CD4-positive, alpha-beta T cell treated with Interleukin-17A for 1 hour (primary cell): Measurements from ENCODE around the gene ZNF660.
A peak's percentile ranks its signal among the peaks of the same experiment; 100 is the strongest.
"Not testable (repeated sequence)": the region's sequence is repeated elsewhere in the genome, so short reads cannot be mapped to it uniquely, and the experiment has no call there.

Source experiments
- DNase-seq: peaks from one replicate; pipeline ENCODE4 v3.0.0-alpha.2; 2020

The ZNF660 gene

DNA sequence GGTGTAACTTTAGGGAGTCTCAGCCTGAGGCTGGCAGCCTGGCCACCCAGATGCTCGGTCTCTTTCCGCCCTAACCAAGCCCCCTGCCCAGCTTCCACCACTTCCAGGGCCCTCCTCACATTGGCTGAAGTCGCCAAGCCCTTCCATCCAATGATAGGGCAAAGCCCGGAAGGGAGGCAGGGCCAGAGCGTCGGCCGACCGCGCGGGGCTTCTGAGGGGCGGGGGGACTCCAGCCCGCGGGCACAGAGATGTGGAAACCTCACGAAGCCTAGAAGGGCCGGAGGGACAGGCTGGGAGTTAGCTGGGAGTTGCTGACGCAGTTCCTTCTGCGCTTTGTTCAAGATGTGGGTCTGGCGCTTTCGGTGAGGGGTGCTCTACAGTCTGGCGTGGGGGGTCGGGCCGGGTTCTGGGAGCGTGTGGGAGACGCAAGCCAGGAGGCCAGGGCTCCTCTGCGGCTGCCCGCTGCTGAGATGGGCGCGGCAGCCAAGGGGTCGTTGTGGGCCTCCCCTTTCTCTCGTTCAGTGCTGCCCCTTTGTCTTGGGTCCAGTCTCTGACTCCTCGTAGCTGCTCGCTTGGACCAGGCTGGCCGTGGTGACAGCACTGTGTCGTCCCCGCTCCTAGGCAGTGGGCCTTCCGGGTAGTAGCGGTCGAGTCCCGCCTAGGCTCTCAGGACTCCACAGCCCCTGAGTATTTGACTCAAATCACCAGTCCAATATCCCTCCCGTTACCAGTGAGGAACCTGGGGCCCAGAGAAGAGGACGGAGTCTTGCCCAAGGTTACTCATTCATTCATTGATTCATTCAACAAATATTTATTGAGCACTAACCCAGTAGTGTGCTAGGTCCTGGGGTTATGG lies at the start of gene ZNF660:
Gene ZNF660 (plus strand): TSS at position 319 of the 856 bp plus-strand sequence. CDS start 9,230 bp downstream, outside the sequence.
- DNase-seq, result no peak

- DNase-seq, result no peak
Observed at GRCh38 chr3:44535364-44535763, 49.4 kb upstream of the ZNF660 start.

- not testable (repeated sequence) for DNase-seq
Observed at GRCh38 chr3:44544811-44545210, 40.0 kb upstream of the ZNF660 start.

- peak; percentile 53 for DNase-seq
Observed at GRCh38 chr3:44554626-44555592, 29.9 kb upstream of the ZNF660 start, which contains the start of gene ZKSCAN7. TSS of gene ZKSCAN7 (plus strand) at chr3:44555193. CDS start at chr3:44557048, 1,855 bp downstream.

DNA sequence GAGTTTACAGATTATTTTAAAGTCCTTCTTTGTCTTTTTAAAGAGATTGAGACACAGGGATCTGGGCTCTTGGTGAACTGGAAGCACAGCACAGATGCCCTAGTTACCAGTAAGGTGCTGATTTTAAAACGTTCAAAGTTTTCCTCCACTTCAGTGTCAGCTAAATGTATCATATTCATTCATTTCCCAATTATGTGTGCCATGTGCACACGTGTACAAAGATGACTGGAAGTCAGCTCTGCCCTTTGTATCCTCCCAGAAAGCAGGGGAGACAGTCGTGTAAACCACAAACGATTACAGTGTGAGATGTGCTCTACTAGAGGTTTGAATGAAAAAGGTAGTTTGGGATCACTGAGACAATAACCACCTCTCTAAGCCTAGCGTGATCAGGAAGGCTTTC lies 29.0 kb upstream of the ZNF660 start:
- no peak for DNase-seq

GRCh38 chr3:44557074-44557473 lies 27.7 kb upstream of the ZNF660 start:
- DNase-seq, result no peak

DNA sequence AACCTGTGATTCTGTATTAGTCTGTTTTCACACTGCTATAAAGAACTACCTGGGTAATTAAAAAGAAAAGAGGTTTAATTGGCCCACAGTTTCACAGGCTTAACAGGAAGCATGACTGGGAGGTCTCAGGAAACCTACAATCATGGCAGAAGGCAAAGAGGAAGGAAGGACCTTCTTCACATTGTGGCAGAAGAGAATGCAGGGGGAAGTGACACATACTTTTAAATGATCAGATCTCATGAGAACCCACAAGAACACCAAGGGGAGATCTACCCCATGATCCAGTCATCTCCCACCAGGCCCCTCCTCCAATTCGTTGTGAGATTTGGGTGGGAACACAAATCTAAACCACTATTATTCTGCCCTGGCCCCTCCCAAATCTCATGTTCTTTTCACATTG lies 23.7 kb upstream of the ZNF660 start:
- no peak for DNase-seq

DNA sequence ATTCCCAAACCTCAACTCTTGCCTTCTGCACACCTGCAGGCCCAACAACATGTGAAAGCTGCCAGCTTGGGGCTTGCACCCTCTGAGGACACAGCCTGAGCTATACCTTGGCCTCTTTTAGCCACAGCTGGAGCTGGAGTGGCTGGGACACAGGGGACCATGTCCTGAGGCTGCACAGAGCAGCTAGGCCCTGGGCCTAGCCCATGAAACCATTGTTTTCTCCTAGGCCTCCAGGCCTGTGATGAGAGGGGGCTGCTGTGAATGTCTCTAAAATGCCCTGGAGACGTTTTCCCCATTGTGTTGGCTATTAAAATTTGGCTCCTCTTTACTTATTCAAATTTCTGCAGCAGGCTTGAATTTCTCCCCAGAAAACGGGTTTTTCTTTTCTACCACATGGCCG lies 22.6 kb upstream of the ZNF660 start:
- no peak for DNase-seq

- no peak for DNase-seq
Observed at GRCh38 chr3:44568561-44568960, 16.2 kb upstream of the ZNF660 start.

DNA sequence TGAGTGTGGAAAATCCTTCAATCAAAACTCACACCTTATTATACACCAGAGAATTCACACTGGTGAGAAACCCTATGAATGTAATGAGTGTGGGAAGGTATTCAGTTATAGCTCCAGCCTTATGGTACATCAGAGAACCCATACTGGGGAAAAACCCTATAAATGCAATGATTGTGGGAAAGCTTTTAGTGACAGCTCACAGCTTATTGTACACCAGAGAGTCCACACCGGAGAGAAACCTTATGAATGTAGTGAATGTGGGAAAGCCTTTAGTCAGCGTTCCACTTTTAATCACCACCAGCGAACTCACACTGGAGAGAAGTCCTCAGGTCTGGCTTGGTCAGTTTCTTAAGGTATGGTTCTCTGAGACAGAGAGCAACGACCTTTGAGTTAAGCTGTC lies 13.7 kb upstream of the ZNF660 start:
- no peak for DNase-seq

DNA sequence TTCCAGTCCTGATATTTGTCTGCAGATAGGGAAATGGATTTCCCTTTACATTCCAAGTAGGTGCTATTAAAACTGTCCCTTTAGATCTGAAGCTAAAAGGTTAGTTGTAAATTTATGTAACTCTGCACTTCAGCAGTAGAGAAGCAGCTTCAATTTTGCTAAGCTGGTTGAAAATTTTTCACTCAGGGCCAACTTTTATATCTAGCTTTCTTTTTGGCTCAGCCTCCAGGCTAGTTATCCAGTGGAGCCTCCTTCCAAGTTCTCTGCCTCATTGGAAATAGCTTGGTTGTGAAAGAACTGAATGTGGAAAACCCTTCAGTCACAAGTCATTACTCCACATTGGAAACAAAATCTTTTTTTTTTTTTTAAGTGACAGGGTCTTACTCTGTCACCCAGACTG lies 8.2 kb upstream of the ZNF660 start:
- DNase-seq, result no peak

DNA sequence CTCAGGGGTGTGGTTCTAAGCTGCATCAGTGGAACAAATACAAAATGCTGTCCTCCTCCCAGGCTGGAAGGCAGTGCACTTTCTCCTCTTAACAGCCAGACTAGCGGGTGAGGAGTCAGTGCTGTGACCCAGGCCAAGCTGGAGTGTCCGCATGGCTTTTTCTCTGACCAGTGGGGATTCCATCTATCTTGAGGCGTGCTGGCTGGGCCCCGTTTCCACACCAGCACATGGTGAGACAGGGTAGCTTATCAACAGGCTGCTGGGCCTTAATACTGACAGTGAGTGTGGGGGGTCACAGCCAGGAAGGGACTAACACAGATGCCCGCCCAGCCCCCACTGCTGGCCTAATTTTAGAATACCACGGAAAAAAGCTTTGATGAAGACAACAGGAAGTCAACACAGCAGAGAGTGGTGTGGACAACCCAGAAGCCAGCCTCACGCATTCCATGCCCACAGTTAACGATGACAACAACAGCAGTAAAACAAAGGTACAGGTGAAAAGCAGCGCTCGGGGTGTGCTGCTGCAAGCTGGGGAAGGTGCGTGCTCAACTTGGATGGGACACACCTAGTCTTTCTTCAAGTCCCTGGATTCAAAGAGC lies 7.3 kb upstream of the ZNF660 start:
- not testable (repeated sequence) for DNase-seq

DNA sequence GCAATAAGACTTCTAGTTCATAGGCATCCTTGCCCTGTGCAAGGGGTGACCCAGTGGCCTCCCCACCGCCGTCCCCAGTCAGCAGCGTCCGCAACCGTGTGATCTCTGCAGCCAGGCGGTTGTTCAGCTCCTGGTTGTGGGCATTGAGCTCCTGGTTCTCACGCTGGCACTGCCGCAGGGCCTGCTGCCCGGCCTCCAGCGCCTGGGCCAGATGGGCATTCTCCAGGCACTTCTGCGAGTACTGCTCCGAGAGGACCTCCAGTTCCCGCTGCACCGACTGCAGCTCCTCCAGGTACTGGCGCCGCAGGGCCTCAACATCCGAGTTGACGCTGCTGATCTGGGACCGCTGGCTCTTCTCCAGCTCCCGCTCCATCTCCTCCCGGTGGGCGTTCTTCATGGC lies 6.4 kb upstream of the ZNF660 start:
- not testable (repeated sequence) for DNase-seq

- not testable (repeated sequence) for DNase-seq
Observed at GRCh38 chr3:44578924-44579515, 5.7 kb upstream of the ZNF660 start.

DNA sequence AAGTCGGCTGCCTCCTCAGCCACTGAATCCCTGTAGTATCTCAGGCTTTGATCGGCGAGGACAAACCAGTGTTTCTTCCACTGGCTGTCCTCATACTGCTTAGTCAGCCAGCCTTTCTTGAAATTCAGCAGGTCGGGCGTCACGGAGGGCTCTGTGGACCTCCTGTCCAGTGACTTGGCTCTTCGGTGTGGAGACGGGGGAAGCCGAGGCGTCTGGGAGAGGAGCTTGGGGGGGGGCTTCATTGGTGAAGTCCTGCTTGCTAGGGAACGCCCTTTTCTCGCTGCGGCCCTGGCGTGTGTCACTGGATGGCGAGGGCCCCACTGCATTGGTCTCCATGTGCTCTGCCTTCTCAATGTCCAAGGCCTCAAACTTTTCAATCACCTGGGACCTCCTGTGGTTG lies 5.0 kb upstream of the ZNF660 start:
- DNase-seq, result not testable (repeated sequence)

DNA sequence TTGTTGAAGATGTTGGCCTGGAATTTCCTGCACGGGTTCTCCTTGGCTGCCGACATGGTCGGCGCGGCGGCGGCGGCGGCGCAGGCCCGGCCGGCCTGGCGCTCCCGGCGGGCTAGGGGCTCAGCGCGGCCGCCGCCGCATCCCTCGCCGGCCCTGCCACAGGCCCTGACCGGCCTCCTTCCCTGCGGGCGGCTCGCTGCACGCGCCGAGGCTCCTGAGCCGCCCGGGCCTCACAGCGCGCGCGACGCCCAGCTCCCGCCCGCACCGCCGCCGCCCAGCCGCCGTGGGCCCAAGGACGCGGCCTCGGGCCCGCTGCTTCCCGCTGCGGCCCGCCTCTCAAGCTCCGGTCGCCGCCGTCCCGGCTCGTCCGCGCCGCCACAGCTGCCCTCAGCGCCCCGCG lies 3.8 kb upstream of the ZNF660 start:
- not testable (repeated sequence) for DNase-seq

DNA sequence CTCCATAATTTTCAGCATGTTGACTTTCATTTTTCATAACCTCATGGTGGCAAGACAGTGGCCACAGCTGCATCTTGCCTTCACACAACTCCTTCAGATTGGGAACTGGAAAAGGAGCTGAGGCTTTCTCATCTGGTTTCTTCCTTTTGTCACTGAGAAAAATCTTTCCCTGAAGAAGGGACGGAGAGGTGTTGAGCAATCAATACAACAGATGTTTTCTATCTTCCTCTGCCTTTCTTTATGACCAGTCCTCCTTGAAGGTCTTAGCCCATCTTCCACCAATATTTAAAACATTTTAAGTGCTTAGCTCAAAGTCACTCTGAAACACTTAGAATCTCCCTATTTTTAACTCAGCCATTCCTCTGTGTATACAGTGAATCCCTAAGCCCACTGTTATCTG lies 11.9 kb downstream of the ZNF660 start:
- DNase-seq, result no peak

- DNase-seq, result no peak
Observed at GRCh38 chr3:44601749-44602148, 17.0 kb downstream of the ZNF660 start.

- no peak for DNase-seq
Observed at GRCh38 chr3:44612678-44613077, 27.9 kb downstream of the ZNF660 start.

GRCh38 chr3:44624749-44625480 lies 40.2 kb downstream of the ZNF660 start, which contains the start of gene ZNF197:
TSS of gene ZNF197 (plus strand) at chr3:44625036. CDS start at chr3:44629155, 4,119 bp downstream.
- DNase-seq, result peak; percentile 61

GRCh38 chr3:44628716-44629115 lies 44.0 kb downstream of the ZNF660 start:
- no peak for DNase-seq

GRCh38 chr3:44632193-44632592 lies 47.4 kb downstream of the ZNF660 start:
- DNase-seq, result no peak
